ENCODE results near the gene CTSV. TPM values are rescaled to one million over a fixed set of nuclear protein-coding genes. Genes with fewer than 3 reads are reported as not detected.
"Not testable (repeated sequence)": the region's sequence is repeated elsewhere in the genome, so short reads cannot be mapped to it uniquely, and the experiment has no call there.

Gene CTSV
- total RNA-seq, 2 experiments from 2014 or later: 0.08 to 0.36 TPM

DNA sequence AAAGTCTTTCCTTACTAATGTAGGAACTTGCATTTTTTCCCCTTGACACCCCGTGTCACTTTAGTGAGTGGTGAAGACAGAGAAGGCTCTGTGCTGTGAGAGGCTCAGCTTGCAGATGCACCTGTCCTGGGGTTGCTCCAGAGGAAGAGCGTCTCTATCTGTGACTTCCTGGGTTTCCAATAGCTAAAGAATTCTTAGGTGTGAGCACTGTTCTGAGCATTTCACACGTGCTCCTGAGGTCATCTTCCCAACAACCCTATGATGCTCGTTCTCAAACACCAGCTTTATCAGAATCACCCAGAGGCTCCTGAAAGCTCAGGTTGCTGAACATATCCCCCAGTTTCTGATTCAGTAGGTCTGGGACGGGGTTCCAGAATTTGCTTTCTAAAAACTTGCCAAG, 6.4 kb upstream of the CTSV start:
- ChIA-PET CTCF (no interaction called here), POLR2A (no interaction called here)

DNA sequence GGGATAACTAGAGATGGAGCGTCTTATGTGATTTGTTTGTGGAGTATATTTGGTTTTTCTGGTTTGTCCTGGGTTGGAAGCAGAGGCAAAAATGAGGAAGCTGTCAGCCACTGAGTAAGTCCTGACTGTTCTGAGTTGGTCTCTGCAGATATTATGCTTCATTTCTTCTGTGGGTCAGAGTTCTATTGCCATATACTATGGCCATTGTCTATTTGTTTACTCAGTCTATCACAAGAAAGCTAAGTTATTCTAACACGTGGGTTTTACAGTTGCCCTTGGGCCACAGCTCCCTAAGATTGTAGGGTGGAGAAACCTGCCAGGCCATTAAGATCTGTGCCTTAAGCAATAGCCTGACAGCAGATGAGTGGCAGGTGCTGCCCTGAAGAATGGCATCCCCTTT, 3.0 kb upstream of the CTSV start:
- ChIA-PET POLR2A (no interaction called here), CTCF (interaction anchor here (0.6 kb wide), 1 partner anchor 236 kb away, joined by 3 read pairs; no protein-coding TSS in a partner anchor)

DNA sequence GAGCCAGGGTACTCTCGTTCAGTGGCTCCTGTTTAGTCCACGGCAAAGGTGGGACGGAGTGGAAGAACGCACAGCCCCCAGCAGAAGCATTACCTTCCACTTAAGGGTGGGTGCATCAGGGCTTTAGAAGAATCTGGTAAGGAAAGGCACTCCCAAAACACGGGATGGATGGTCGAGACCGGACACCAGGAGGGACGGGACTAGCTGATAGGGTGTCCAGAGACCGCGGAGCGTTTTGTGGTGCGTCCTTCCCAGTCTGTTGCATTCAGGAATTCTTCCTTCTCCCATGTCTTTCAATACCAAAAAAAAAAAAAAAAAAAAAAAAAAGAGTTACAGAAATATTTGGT, 545 bp upstream of the CTSV start:
- ChIA-PET CTCF (no interaction called here), POLR2A (interaction anchor here (1.2 kb wide), 1 partner anchor 164 kb away, joined by 5 read pairs; no protein-coding TSS in a partner anchor)

DNA sequence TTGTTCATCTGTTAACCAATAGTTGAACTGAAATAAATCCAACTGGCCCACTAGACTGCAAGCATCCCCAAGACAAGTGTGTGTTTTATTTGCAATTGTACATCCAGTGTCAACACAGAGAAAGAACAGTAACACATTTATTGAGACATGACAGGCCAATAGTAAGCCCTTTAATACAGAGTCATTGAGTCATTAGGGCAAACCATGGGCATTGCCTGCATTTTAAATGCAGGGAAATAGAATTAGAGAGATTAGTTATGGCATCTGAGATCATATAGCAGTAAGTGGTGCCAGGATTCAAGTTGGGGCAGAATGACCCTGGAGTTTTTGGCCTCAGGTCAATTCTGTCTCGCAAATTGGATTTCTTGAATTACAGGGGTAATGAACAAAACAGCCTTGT, 15.4 kb downstream of the CTSV start:
- POLR2A ChIA-PET, CTCF ChIA-PET: not testable (repeated sequence)

DNA sequence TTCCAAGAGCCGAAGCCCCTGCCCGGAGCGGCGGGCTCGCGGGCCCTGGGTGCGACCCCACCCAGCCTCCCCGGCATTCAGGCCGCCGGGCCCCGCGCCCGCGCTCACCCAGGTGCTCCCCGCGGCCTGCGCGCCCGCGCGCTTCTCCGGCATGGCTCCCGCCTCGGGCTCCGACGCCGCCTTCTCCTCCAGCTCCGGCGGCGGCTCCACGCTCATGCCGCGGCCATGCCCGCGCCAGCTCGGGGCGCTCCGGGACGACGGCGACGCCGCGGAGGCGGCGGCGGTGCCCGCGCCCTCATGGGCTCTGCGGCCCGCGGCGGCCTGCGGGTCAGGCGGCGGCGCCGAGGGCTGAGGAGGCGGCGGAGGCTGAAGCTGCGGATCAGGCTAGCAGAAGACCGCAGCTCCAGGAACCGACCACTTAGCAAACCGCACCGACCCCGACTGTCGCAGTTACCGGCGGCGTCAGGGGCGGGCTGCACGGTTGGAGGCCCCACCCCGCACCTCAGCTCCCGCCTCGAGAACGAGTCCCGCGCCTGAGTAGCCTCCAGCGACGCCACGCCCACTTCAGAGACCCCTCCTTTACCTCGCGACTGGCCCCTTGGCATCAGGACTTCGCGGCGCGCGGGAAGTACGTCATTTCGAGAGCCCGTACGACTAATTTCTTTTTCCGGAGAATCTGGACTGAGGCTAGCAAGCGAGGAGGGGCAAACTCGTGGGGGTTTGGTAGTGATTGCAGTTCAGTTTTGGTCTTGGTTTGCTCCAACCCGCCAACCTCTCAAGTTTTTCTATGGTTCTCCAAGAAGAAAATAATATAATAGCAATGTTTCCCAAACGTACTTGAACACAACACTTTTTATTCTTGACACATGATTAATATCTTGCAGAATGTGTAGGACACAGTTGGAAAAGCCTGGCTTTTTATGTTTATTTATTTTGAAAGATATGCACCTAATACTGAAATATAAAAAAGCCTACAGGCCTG, 25.5 kb downstream of the CTSV start:
- CTCF ChIA-PET, POLR2A ChIA-PET: not testable (repeated sequence)

DNA sequence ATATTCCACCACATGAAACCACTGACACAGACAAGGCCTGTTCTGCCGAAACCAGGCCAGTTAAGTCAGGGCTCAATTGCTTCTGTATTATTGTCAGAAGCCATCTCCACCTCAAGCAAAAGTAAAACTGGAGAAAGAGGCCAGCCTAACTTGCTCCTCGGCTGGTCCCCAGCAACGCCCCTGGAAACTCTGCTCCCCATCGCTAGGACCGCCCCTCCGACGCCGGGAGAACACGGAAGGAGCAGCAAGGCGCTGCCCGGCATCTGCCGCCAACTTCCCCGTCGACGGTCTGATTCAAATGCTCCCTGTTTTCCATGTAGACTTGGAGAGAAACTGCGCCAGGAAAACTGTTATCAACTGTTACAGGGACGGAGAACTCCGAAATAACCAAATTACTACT, 26.3 kb downstream of the CTSV start:
- CTCF ChIA-PET, POLR2A ChIA-PET: not testable (repeated sequence)

DNA sequence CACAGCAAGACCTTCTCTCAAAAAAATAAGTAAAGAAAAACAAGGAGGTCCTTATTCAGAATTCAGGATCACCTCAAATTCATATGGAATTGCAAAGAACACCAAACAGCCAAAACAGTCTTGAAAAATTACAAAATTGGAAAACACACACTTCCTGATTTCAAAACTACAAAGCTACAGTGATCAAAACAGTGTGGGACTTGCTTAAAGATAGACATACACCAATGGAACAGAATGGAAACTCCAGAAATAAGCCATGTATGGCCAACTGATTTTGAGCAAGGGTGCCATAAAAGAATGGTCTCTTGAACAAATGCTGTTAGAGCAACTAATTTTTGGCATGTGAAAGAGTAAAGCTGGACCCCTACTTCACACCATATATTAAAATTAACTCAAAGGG, 36.7 kb downstream of the CTSV start:
- POLR2A ChIA-PET, CTCF ChIA-PET: not testable (repeated sequence)

DNA sequence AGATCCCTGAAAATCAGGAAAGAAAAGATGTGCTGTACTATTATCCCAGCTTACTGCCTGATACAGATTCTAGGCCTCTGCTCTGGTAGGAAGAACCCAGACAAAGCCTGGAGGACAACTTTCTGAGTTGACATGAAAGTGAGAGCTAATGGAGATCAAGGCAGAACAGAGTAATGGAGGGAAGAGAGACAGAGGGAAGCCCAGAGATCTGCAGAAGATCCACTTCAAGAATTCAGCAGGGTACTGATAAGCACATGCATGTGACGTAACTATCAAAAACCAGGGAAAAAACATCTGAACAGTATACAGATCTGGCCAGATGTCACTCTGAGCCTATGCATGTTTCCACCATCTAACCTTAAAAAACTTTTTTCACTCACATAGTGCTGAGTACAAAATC, 37.6 kb downstream of the CTSV start:
- CTCF ChIA-PET: not testable (repeated sequence)

DNA sequence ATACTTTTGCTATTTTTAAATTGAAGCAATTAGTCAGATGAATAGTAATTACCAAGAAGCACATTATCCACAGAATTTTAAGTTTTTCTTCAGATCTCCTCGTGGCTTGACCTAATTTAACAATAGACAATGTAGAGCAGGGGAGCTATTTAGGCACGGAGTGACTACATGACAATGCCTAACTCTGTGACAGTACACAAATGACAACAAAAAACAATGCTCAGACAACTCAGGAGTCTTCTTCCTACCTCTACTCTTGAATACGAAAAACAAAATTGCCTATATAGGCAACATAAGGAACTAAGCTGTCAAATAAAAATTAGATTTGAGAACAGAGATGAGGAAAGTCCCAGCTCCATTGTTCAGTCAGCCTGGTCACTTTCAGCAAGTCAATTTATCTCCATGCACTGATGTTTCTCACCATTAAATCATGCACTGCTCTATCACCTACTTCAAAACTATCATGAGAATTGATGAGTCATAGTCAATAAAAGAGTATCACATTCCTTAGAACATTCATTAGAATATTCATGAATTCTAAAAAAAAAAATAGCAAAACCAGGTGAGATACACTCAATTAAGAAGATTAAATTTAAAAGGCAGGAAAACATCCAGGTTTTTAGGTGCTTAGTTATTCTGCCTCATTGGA, 38.7 kb downstream of the CTSV start:
- POLR2A ChIA-PET, CTCF ChIA-PET: not testable (repeated sequence)

More for the DNA sequence above, 37.6 kb downstream of the CTSV start:
- POLR2A ChIA-PET: not testable (repeated sequence)

DNA sequence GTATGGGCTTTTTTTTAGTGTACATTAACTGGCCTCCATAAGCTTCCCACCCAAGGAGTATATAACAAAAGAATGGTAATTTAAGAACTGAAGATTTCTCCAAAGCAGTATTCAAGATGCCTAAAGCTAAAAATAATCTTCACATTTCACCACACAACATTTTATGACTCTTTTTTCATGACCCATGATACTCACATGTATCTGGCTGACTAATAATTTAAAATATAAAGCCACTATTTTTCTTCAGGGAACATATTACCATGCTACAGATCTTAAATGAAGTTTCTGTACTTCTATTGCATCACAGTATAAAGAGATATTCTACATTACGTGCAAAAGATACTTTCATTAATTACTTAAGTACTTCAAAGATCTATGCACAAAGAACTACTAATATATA, 39.2 kb downstream of the CTSV start:
- CTCF ChIA-PET, POLR2A ChIA-PET: not testable (repeated sequence)

DNA sequence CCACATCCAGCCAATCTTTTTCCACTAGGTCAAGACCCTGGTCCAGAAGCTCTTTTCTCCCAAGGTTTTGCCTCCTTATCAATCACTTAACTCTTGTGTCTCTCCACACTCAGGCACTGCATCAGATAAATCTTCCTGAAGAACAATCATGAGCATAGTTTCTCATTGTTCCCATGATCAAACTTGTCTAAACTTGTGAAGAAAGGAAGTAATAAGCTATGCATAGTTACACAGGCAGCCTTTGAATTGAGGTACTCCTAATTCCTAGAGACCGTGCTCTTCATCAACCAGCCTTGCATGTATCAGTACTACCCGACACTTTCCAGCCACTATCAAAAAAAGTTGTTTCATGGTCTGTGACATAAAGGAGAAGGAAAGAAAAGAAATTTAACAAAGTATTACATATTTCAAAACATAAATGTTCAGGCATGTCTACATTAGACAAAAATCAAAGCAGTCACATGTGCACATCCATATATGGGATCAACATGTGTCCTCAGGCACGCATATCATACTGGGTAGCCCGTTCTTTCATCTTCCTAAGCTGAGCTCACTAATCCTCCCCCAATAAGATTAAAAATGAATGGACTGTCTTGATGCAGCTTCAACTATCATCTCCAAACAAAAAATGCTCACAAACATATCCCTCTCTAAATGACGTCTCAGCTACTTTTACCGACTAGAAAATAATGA, 41.8 kb downstream of the CTSV start:
- POLR2A ChIA-PET, CTCF ChIA-PET: not testable (repeated sequence)

DNA sequence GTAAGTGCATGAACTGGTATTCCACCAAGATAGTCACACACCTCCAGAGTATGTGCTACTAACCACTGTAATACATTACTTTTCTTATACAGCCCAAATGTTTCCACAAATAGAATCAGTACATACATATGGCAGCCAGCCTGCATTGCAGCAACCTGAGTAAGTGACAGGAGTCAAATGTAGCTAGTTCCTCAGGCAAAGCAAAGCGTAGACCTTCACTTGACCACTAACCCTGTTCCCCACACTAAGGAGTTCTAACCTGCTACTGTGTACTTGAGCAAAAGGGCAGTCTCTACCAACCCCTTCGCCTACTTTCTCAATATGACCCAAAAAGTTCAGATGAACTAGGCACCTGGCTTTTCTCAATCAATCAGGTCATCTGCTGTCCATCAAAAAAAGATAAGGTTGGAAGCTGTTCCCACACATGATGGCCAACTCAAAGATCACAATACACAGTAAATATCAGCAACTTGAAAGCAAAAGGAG, 44.4 kb downstream of the CTSV start:
- CTCF ChIA-PET, POLR2A ChIA-PET: not testable (repeated sequence)

DNA sequence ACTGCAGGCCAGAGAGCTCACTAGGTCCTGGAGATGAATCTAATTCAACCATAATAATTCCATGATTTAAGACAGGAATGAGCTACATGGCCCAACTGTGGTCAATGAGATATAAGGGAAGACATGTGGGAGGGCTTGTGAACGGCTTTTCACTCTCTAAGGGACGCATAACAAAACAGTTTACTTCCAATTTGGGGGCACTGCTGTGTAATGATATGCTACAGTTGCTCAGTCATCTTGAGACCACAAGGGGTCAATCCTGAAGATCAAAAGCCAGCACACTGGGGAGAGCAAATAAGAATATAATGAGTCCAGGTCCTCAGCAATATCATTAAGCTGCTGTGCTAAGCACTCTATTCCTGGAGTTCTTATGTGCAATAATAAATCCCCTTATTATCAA, 46.6 kb downstream of the CTSV start:
- POLR2A ChIA-PET, CTCF ChIA-PET: not testable (repeated sequence)

DNA sequence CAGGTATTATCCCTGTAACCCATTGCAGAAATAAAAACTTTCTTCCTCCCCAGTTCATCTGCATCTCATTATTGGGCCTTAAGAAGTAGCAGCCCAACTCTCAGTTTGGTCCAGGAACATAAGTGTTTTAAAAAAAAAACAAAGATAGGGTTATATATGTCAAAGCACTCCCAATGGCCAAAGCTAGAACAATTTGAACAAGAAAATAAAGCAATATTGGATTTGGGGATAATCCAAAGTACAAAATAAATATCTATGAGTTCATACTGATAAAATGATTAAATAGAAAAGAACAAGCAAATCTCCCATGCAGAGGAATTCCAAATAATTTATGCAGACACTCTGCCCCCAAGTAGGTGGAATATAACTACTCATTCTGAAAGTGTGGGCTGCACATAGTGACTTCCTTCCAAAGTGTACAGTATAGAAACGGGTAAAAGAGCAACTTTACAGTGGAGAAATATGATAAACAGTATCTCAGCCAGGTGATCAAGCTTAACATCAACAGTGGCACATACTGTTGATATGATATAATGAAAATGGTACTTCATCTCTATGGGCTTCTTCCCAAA, 49.1 kb downstream of the CTSV start:
- POLR2A ChIA-PET, CTCF ChIA-PET: not testable (repeated sequence)

DNA sequence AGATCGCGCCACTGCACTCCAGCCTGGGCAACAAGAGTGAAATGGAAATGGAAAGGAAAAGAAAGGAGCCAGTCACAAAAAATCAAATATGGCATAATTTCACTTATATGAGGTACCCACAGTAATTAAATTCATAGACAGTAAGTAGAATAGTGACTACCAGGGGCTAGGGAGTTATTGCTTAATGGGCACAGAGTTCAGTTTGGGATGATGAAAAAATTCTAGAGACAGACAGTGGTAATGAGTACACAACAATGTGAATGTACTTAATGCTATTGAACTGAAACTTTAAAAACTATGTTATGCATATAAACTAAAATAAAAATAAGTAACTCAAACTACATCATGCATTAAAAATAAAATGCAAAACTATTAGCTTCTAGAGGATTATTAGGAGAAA, 54.1 kb downstream of the CTSV start:
- POLR2A ChIA-PET, CTCF ChIA-PET: not testable (repeated sequence)

DNA sequence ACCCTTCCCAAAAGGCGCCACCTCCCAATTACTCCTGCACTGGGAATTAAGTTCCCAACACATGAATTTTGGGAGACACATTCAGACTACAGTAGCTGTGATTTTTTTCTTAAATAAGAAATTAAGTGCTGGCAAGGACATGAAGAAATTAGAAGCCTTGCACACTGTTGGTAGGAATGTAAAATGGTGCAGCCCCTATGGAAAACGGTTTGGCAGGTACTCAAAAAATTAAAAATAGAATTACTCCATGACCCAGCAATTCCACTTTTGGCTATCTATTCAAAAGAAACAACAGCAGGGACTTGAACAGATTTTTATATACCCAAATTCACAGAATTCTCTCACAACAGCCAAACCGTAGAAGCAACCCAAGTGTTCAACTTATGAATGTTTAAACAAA, 54.8 kb downstream of the CTSV start:
- POLR2A ChIA-PET, CTCF ChIA-PET: not testable (repeated sequence)

DNA sequence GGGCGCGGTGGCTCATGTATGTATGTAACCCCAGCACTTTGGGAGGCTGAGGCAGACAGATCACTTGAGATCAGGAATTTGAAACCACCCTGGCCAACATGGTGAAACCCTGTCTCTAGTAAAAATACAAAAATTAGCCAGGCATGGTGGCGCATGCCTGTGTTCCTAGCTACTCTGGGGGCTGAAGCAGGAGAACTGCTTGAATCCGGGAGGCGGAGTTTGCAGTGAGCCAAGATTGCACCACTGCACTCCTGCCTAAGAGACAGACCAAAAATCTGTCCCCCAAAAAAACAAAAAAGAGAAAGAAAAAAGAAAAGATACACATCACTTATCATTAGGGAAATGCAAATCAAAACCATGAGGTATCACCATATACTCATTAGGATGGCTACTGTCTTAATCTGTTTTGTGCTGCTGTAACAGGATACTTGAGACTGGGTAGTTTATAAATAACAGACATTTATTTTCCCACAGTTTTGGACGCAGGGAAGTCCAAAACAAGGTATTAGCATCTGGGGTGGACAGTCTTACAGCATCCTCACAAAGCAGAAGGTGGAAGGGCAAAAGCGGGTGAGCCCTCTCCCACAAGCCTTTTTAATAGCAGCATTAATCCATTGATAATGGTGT, 55.3 kb downstream of the CTSV start:
- CTCF ChIA-PET, POLR2A ChIA-PET: not testable (repeated sequence)

All from activated CD8-positive, alpha-beta memory T cell treated with anti-CD3 and anti-CD28 coated beads for 36 hours (primary cell).